ENCODE results near the gene NTF4.

NTF4 gene

DNA sequence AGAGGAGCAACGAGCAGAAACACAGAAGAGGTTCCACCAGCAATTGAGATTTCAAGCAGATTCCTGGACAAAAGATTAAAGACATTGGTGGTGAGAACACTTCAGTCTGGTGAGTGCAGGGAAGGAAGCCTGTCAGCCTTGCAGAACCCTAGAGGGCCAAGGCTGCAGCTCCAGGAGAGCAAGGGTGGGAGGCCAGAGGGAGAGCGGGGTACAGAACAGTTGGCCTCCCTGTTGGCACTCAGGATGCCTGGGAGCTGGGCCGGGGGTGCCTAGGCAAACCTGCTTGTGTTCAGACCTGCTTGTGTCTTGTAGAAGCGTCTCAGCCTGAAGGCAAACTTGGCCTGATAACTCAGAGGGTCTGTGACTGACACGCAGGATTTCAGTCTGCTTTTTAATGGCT lies 44.4 kb upstream of the NTF4 start:
- TF ChIP-seq, protein P1, sequence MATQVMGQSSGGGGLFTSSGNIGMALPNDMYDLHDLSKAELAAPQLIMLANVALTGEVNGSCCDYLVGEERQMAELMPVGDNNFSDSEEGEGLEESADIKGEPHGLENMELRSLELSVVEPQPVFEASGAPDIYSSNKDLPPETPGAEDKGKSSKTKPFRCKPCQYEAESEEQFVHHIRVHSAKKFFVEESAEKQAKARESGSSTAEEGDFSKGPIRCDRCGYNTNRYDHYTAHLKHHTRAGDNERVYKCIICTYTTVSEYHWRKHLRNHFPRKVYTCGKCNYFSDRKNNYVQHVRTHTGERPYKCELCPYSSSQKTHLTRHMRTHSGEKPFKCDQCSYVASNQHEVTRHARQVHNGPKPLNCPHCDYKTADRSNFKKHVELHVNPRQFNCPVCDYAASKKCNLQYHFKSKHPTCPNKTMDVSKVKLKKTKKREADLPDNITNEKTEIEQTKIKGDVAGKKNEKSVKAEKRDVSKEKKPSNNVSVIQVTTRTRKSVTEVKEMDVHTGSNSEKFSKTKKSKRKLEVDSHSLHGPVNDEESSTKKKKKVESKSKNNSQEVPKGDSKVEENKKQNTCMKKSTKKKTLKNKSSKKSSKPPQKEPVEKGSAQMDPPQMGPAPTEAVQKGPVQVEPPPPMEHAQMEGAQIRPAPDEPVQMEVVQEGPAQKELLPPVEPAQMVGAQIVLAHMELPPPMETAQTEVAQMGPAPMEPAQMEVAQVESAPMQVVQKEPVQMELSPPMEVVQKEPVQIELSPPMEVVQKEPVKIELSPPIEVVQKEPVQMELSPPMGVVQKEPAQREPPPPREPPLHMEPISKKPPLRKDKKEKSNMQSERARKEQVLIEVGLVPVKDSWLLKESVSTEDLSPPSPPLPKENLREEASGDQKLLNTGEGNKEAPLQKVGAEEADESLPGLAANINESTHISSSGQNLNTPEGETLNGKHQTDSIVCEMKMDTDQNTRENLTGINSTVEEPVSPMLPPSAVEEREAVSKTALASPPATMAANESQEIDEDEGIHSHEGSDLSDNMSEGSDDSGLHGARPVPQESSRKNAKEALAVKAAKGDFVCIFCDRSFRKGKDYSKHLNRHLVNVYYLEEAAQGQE (IDR thresholded peaks at IDR 0.05; ENCODE audit: insufficient read depth in 1 of 2, low read depth in 2 of 2, low read length in 2 of 2): no peak
- TF ChIP-seq FOXP2 (optimal IDR thresholded peaks at IDR 0.05; ENCODE audit: borderline replicate concordance, extremely low read depth, extremely low read length, insufficient read depth) (no peak), SIN3A (IDR thresholded peaks at IDR 0.05; ENCODE audit: borderline replicate concordance, insufficient read depth, low read length) (no peak), TAF1 (IDR thresholded peaks at IDR 0.05; ENCODE audit: borderline replicate concordance, insufficient read depth, low read length) (no peak), POLR2AphosphoS5 (IDR thresholded peaks at IDR 0.05; ENCODE audit: low read depth, low read length) (0 out of 2 replicates have a peak, but pooled peaks have one; percentile 26)

DNA sequence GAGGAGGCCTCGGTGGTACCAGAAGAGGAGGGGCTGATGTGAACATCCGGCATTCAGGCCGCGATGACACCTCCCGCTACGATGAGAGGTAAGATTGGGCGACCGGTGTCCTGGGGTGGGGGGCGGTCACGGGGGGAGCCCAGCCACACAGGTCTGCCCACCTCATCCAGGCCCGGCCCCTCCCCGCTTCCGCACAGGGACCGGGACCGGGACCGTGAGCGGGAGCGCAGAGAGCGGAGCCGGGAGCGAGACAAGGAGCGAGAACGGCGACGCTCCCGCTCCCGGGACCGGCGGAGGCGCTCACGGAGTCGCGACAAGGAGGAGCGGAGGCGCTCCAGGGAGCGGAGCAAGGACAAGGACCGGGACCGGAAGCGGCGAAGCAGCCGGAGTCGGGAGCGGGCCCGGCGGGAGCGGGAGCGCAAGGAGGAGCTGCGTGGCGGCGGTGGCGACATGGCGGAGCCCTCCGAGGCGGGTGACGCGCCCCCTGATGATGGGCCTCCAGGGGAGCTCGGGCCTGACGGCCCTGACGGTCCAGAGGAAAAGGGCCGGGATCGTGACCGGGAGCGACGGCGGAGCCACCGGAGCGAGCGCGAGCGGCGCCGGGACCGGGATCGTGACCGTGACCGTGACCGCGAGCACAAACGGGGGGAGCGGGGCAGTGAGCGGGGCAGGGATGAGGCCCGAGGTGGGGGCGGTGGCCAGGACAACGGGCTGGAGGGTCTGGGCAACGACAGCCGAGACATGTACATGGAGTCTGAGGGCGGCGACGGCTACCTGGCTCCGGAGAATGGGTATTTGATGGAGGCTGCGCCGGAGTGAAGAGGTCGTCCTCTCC lies 43.2 kb upstream of the NTF4 start:
- TF ChIP-seq TAF1 (IDR thresholded peaks at IDR 0.05; ENCODE audit: borderline replicate concordance, insufficient read depth, low read length): no peak

DNA sequence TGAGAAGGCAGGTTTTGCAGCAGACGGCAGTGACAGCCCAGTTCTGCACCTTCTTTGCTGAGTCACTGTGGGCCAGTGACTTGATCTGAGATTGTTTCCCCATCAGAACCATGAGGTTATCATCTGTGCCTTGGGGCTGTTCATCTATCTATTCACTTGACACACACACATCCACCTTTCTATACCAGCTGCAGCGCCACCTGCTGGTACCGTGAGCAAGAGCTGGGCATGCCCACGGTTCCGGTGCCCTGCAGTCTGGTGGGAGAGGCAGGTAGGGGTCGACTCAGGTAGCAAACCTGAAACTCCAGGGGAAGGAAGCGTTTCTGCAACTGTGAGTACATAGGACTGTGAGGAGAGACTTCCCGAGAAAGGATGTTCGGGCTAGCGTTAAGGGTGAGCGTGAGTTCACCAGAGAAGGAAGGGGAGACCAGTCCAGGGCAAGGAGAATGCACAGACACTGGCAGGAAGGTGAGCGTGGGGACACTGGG lies 42.1 kb upstream of the NTF4 start:
- TF ChIP-seq SIN3A (IDR thresholded peaks at IDR 0.05; ENCODE audit: borderline replicate concordance, insufficient read depth, low read length) (no peak), TAF1 (IDR thresholded peaks at IDR 0.05; ENCODE audit: borderline replicate concordance, insufficient read depth, low read length) (no peak), FOXP2 (optimal IDR thresholded peaks at IDR 0.05; ENCODE audit: borderline replicate concordance, extremely low read depth, extremely low read length, insufficient read depth) (no peak), POLR2AphosphoS5 (IDR thresholded peaks at IDR 0.05; ENCODE audit: low read depth, low read length) (no peak)
- TF ChIP-seq, protein P1 (IDR thresholded peaks at IDR 0.05; ENCODE audit: insufficient read depth in 1 of 2, low read depth in 2 of 2, low read length in 2 of 2): no peak

DNA sequence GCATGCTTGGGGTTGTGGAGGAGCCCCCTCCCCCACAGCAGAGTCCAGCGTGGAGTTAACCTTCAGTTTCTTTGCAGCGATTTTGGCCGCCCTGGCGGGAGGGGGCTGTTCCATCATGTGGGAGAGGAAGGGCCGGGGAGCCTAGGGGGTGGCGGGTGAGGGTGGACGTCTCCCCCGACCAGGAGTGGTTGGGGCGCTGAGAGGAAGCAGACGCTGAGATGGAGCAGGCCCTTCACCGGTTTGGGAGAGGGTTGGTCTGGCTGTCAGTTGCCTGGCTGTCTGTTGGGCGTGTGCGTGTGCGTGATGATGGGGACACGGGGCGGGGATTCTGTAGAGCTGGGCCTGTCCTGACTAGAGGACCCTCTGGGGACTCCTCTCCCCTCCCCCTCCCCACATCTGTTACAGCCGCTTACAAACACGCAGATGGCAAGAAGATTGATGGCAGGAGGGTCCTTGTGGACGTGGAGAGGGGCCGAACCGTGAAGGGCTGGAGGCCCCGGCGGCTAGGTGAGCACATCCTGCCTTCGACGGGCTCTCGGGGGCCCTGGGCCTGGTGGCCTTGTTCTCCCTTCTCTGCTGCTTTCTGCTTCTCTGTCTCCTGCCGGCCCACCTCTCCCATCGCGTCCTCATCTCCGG lies 39.7 kb upstream of the NTF4 start:
- TF ChIP-seq, protein P1 (IDR thresholded peaks at IDR 0.05; ENCODE audit: insufficient read depth in 1 of 2, low read depth in 2 of 2, low read length in 2 of 2): no peak
- TF ChIP-seq FOXP2 (optimal IDR thresholded peaks at IDR 0.05; ENCODE audit: borderline replicate concordance, extremely low read depth, extremely low read length, insufficient read depth) (no peak), POLR2AphosphoS5 (IDR thresholded peaks at IDR 0.05; ENCODE audit: low read depth, low read length) (no peak), TAF1 (IDR thresholded peaks at IDR 0.05; ENCODE audit: borderline replicate concordance, insufficient read depth, low read length) (no peak), SIN3A (IDR thresholded peaks at IDR 0.05; ENCODE audit: borderline replicate concordance, insufficient read depth, low read length) (no peak)

DNA sequence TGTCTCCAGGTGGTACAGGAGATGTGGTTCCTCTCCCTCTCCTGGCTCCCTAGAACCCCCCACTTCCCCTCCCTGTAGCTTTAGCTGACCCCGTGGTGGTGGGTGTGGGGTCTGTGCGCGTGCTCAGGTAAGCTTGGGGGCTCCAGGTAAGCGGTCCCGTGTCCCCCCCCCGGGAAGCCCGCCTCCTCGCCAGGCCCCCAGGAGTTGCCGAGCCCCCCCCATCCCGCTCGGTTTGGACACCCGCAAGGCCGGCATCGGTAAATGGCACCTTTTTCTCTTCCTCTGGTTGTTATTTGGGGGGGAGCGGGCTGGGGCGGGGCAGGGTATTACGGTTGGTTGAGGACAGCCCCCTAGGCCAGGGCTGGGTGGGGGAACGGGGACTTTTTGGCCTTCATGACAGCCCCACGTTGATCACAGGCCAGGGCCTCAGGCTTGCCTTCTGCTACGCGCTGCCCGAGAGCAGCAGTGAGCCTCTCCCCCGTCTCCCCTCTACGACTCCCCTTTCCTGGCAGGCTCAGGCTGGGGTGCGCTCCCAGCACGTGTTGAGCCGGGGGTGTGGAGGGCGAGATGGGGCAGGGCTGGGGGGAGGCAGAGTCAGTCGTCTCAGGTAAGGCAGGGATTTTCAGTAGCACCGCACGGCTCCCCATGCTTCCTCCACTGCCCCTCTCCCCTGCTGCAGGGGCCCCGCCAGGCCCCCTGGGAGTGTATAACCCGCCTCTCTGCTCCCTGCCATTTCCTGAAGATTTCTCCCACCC lies 38.9 kb upstream of the NTF4 start:
- TF ChIP-seq TAF1 (IDR thresholded peaks at IDR 0.05; ENCODE audit: borderline replicate concordance, insufficient read depth, low read length) (no peak), SIN3A (IDR thresholded peaks at IDR 0.05; ENCODE audit: borderline replicate concordance, insufficient read depth, low read length) (no peak), POLR2AphosphoS5 (IDR thresholded peaks at IDR 0.05; ENCODE audit: low read depth, low read length) (no peak), FOXP2 (optimal IDR thresholded peaks at IDR 0.05; ENCODE audit: borderline replicate concordance, extremely low read depth, extremely low read length, insufficient read depth) (no peak)
- TF ChIP-seq, protein P1 (IDR thresholded peaks at IDR 0.05; ENCODE audit: insufficient read depth in 1 of 2, low read depth in 2 of 2, low read length in 2 of 2): no peak

Data from PFSK-1 (cell line).